Smooth muscle cell of trachea (primary cell): ENCODE measurements around the gene CHADL. TPM values are rescaled to one million over a fixed set of nuclear protein-coding genes. Genes with fewer than 3 reads are reported as not detected.

Experiments used
- total RNA-seq: library from RNA; depleted of rRNA; stranded (reverse); fragments of >200 nt; gene quantifications from 2 replicates; pipeline ENCODE4 v1.2.1, GENCODE V29; 2014

Gene CHADL, protein sequence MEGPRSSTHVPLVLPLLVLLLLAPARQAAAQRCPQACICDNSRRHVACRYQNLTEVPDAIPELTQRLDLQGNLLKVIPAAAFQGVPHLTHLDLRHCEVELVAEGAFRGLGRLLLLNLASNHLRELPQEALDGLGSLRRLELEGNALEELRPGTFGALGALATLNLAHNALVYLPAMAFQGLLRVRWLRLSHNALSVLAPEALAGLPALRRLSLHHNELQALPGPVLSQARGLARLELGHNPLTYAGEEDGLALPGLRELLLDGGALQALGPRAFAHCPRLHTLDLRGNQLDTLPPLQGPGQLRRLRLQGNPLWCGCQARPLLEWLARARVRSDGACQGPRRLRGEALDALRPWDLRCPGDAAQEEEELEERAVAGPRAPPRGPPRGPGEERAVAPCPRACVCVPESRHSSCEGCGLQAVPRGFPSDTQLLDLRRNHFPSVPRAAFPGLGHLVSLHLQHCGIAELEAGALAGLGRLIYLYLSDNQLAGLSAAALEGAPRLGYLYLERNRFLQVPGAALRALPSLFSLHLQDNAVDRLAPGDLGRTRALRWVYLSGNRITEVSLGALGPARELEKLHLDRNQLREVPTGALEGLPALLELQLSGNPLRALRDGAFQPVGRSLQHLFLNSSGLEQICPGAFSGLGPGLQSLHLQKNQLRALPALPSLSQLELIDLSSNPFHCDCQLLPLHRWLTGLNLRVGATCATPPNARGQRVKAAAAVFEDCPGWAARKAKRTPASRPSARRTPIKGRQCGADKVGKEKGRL
- 0.73 and 5.0 TPM in 2 replicates for total RNA-seq

DNA sequence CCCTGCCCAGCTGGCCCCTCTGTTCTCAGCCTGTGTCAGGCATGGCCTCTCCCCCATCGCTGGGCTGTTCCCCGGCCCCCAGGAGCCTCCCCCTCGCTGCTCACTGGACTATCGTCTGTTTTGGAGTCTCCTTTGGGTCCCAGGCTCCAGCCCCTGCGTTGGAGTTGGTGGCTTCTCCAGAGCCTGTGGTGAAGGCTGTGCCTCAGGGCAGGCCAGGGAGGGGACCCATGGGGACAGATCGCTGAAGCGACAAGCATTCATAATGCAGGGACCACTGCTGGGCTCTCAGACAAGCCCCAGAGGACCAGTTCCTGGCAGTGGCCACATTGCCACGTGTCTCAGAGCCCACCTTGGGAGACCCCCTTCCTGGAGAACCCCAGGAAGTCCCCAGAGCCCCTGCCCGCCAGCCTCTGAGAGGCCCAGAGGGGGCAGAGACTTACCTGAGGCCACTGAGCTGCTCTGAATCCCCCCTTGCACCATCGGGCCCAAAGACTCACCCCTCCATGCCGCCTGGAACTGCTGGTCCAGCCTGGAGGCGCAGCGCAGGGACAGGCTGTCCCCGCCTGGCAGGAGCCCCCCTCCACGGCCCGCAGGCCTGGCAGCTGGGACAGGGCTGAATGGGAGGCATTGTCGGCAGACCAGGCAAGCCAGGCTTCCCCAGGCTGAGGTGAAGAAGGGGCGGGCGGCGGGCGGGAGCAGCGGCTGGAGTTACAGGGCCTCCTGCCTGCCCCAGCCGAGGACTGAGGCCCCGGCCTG lies at the start of gene CHADL:
TSS of gene CHADL (minus strand) at position 555 of the 756 bp plus-strand sequence. CDS start at position 505, 50 bp downstream.

DNA sequence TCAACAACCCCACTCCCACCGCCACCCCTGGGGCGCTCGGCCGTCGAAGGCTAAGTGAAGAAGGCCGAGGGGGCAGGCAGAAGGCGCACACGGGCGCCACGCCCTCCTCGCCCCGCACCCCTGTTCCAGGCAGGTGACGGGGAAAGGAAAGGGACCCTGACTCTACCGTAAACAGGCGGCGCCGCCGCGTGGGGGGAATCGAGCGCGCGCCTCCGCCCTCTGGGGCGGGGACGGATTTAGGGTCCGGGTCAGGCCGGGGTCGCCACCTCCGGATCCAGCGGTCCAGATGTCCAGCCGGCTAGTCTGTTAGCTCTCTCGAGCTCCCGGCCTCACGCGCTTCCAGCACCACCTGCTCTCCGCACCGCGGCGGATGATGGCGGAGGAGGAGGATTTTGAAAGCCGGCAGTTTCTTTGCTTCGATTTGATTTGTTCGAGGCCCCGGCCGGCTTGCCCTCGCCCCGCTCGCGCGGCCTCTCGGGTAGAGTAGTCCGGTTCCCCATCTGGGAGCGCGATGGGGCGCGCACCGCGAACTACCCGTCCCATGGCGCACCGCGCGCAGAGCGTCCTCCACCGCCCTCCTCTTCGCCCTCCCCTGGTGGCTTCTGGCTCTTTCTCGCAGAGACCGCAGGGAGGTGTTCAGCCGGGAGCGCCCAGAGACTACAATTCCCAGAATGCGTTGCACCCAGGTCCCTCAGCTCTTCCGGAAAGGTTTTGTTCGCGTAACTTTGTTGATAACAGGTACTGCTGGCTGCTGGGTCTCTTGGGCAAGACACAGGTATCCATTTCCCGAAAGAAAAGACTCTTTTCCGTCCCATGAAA lies 45.3 kb upstream of the CHADL start, which contains the start of gene RANGAP1:
TSS of gene RANGAP1 (minus strand) at position 368 of the 819 bp plus-strand sequence. CDS start 5,143 bp downstream, outside the sequence.

DNA sequence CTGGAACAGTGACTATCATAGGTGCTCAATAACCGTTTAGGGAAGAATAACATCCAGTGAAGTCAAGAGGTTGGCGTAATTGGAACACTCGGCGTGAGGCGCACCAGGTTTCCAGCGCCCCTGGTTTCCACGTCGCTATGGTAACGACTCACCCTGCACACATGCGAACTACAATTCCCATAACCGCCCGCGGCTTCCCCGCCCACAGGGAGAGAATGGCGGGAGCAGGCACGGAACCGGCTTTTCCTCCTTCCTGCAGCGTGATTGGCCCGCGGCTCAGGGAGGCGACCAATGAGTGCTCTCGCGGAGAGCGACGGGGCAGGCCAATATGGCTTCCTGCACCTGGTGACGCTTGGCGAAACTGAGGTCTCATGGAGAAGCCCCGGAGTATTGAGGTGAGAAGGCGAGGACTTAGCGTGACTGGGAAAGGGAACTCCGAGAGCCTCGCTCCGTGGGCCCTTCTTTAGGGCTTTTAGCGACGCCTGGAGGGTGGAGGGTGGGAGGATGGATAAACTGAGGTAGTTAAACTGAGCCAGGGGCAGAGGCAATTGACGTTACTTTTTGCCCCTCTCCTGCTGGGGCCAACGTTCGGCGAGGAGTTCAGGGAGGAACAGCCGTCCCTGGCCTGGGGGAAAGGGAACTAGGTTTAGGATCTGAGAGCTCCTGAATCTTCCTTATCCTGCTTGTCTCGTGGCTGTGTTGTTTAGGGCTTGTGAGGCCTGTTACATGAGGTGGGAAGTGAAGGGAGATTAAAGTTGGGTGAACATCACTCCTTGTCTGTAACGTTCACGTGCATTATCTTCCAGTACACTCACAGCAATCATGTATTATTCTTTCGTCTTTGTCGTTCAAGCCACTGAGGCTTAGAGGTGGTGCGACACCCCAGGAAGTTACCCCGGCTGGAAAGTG lies 35.5 kb downstream of the CHADL start, which contains the start of gene L3MBTL2:
TSS of gene L3MBTL2 (plus strand) at position 321 of the 909 bp plus-strand sequence. CDS start at position 372, 51 bp downstream.

Other genes with a start within 250 kb of the CHADL start
- gene EP300, start 148.3 kb downstream of the CHADL start, total RNA-seq: 33.1 and 59.1 TPM in 2 replicates
- gene L3MBTL2, start 35.6 kb downstream of the CHADL start, total RNA-seq: 25.1 and 25.6 TPM in 2 replicates
- gene RANGAP1, start 45.3 kb upstream of the CHADL start, total RNA-seq: 62.0 and 67.6 TPM in 2 replicates
- gene ZC3H7B, start 60.6 kb upstream of the CHADL start, total RNA-seq: 39.6 and 86.8 TPM in 2 replicates
- 9.5 and 21.8 TPM in 2 replicates for gene TEF, start 141.0 kb upstream of the CHADL start, total RNA-seq
- 23.7 and 49.0 TPM in 2 replicates for gene TOB2, start 205.9 kb upstream of the CHADL start, total RNA-seq
- 54.7 and 68.1 TPM in 2 replicates for gene PHF5A, start 227.8 kb upstream of the CHADL start, total RNA-seq
- gene ACO2, start 228.2 kb upstream of the CHADL start, total RNA-seq: 68.7 and 93.6 TPM in 2 replicates